ENCODE measurements around the gene C20orf204. TPM values are rescaled to one million over a fixed set of nuclear protein-coding genes. Genes with fewer than 3 reads are reported as not detected.

The C20orf204 gene
- total and polyA plus RNA-seq, 2 donors (not counting 3 experiments of a cell fraction or from before 2014, with no cell fraction given) = 2.8 to 5.8 TPM

GRCh38 chr20:64047968-64048401 lies 12.0 kb downstream of the C20orf204 start:
- no peaks in the 10 kb centered on the region for H3K27me3 ChIP-seq (ENCODE audit: control insufficient read depth in 2 of 2, insufficient read depth in 2 of 2, low read length in 2 of 2)

DNA sequence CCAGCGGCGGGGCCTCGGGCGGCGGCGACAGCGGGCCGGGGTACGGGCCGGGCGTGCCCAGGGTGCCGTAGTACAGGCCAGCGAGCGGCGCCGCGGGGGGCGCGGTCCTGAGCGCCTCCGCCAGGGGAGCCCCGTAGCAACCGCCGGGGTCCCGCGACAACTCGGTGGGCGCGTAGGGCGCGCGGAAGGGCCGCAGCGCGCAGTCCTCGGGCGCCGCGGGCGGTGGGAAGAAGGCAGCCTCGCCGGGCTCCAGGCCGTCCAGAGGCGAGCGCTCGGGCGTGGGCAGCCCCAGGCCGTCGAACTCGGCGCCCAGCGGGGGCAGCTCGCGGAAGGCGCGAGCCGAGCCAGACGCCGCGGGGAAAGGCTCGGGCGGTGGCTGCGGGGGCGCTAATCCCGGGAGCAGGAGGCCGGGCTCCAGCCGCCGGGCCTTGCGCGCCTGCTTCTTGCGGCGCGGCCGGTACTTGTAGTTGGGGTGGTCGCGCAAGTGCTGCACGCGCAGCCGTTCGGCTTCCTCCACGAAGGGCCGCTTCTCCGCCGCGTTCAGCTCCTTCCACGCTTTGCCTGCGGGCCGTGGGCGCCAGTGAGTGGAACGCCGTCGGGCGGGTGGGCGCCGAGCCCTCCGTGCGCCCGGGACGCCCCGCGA lies 12.5 kb downstream of the C20orf204 start:
- H3K4me1 ChIP-seq (ENCODE audit: control insufficient read depth, extremely low read depth, insufficient read depth, low read length) = peaks cover 70% of the 10 kb centered on the region
- dilution Hi-C loops (cut with MboI; ENCODE audit: extremely low pct_ligation_motif_present, low sequenced_read_pairs) = no loop called here
- DNase-seq (ENCODE audit: low read depth, low spot score) = no peak

More at GRCh38 chr20:64047968-64048401, 12.0 kb downstream of the C20orf204 start:
- intact Hi-C loops (cut with micrococcal nuclease) = loop anchor here (1.0 kb wide), 1 partner anchor 9 kb away; no protein-coding TSS in a partner anchor
- Histone ChIP-seq H3K9ac (replicated peaks; ENCODE audit: extremely low read depth, insufficient read depth, low read length) (peak overlapping the region; percentile 54), H2AFZ (ENCODE audit: low read depth, low read length) (no peak overlapping the region), H3K9me1 (replicated peaks; ENCODE audit: control insufficient read depth, extremely low read depth, insufficient read depth, low read length) (no peaks in the 10 kb centered on the region), H3K79me2 (ENCODE audit: control insufficient read depth, insufficient read depth, low read length) (peaks cover 20% of the 10 kb centered on the region), H3K9me3 (replicated peaks; ENCODE audit: control insufficient read depth, insufficient read depth, low read length) (no peaks in the 10 kb centered on the region), H3K4me3 (replicated peaks in 1 of 3; ENCODE audit: insufficient read depth in 1 of 3, low read depth in 1 of 3, low read length in 3 of 3) (peak overlapping the region; percentile 76 to 88 (median 88)), H3K27ac (ENCODE audit: insufficient read depth, low read depth, low read length) (peak overlapping the region; percentile 1), H3K4me1 (ENCODE audit: control insufficient read depth, extremely low read depth, insufficient read depth, low read length) (peaks cover 67% of the 10 kb centered on the region), H3K36me3 (ENCODE audit: control insufficient read depth in 2 of 2, extremely low read depth in 1 of 2, insufficient read depth in 2 of 2, low read length in 2 of 2) (peaks cover 9 to 13% of the 10 kb centered on the region in 2 experiments), H4K20me1 (replicated peaks; ENCODE audit: control insufficient read depth, extremely low read depth, insufficient read depth, low read length) (peaks cover 3% of the 10 kb centered on the region), H3K4me2 (ENCODE audit: insufficient read depth, low read length) (peak overlapping the region; percentile 76)
- dilution Hi-C loops (cut with MboI; ENCODE audit: extremely low pct_ligation_motif_present, low sequenced_read_pairs) = no loop called here
- BruUV-seq (replicated peaks) = TSS peak; percentile 54
- ChIA-PET POLR2A (interaction anchor here (2.2 kb wide), 1 partner anchor 9 kb away, joined by 8 read pairs; no protein-coding TSS in a partner anchor), CTCF (interaction anchor here (1.3 to 15.2 kb wide), 3 partner anchors 9 kb away, joined by 5 to 412 read pairs (median 16); partner anchors contain the start of gene C20orf204)
- peak; percentile 50 for FAIRE-seq
- DNase-seq (ENCODE audit: low read depth, low spot score) = peak; percentile 21
- TF ChIP-seq POLR2AphosphoS5 (IDR thresholded peaks at IDR 0.05; ENCODE audit: insufficient read depth, low read depth, low read length) = peak; percentile 43
- no peak for TF ChIP-seq GATA2 (IDR thresholded peaks at IDR 0.05; ENCODE audit: insufficient read depth, insufficient read length, low read depth, low read length)
- no peak for TF ChIP-seq MYC (IDR thresholded peaks at IDR 0.05; ENCODE audit: low read depth, low read length)
- no peak for TF ChIP-seq FOS (IDR thresholded peaks at IDR 0.05; ENCODE audit: borderline replicate concordance, insufficient read depth, low read length)

More for the DNA sequence above, 12.5 kb downstream of the C20orf204 start:
- CTCF ChIA-PET = interaction anchor here (1.3 to 15.2 kb wide), 2 partner anchors 9 to 10 kb away, joined by 5 to 412 read pairs; partner anchors contain the start of gene C20orf204
- Histone ChIP-seq H3K36me3 (ENCODE audit: control insufficient read depth in 2 of 2, extremely low read depth in 1 of 2, insufficient read depth in 2 of 2, low read length in 2 of 2) (peaks cover 9 to 13% of the 10 kb centered on the region in 2 experiments), H3K9me3 (replicated peaks; ENCODE audit: control insufficient read depth, insufficient read depth, low read length) (no peaks in the 10 kb centered on the region), H2AFZ (ENCODE audit: low read depth, low read length) (no peak overlapping the region), H3K4me3 (replicated peaks in 1 of 3; ENCODE audit: insufficient read depth in 1 of 3, low read depth in 1 of 3, low read length in 3 of 3) (peak overlapping the region; percentile 76 to 88 (median 88)), H3K4me2 (ENCODE audit: insufficient read depth, low read length) (peak overlapping the region; percentile 34), H3K27me3 (ENCODE audit: control insufficient read depth in 2 of 2, insufficient read depth in 2 of 2, low read length in 2 of 2) (no peaks in the 10 kb centered on the region), H3K27ac (ENCODE audit: insufficient read depth, low read depth, low read length) (peak overlapping the region; percentile 10), H3K79me2 (ENCODE audit: control insufficient read depth, insufficient read depth, low read length) (peaks cover 20% of the 10 kb centered on the region), H3K9ac (replicated peaks; ENCODE audit: extremely low read depth, insufficient read depth, low read length) (peak overlapping the region; percentile 54), H4K20me1 (replicated peaks; ENCODE audit: control insufficient read depth, extremely low read depth, insufficient read depth, low read length) (peaks cover 3% of the 10 kb centered on the region), H3K9me1 (replicated peaks; ENCODE audit: control insufficient read depth, extremely low read depth, insufficient read depth, low read length) (no peaks in the 10 kb centered on the region)
- FAIRE-seq = no peak
- intact Hi-C loops (cut with micrococcal nuclease) = no loop called here
- peak; percentile 11 for TF ChIP-seq POLR2AphosphoS5 (IDR thresholded peaks at IDR 0.05; ENCODE audit: insufficient read depth, low read depth, low read length)
- TF ChIP-seq CTCF (IDR thresholded peaks at IDR 0.05; ENCODE audit: extremely low read depth in 1 of 2, insufficient read depth in 1 of 2, low read depth in 1 of 2, low read length in 2 of 2) = no peak
- peak; percentile 40 for TF ChIP-seq POLR2A (IDR thresholded peaks at IDR 0.05; ENCODE audit: low read depth, low read length)
- BruUV-seq (replicated peaks) = no TSS peak
- POLR2A ChIA-PET = interaction anchor here (2.2 kb wide), 1 partner anchor 9 kb away, joined by 8 read pairs; no protein-coding TSS in a partner anchor

Measured in endothelial cell of umbilical vein (primary cell).